ENCODE measurements around the gene KCTD21. TPM values are rescaled to one million over a fixed set of nuclear protein-coding genes. Genes with fewer than 3 reads are reported as not detected.
"Not testable (repeated sequence)": the region's sequence is repeated elsewhere in the genome, so short reads cannot be mapped to it uniquely, and the experiment has no call there.

The KCTD21 gene
- total RNA-seq, 4 donors from 2014 or later: 6.0 to 18.9 (median 15.8) TPM

- in situ Hi-C loops (cut with MboI; ENCODE audit: low sequenced_read_pairs in 4 of 4): loop anchor here (10.0 to 25.0 kb wide), 4 partner anchors 111 to 341 kb away; partner anchors contain the start of gene NARS2 (in 1 of the 4)
- Histone ChIP-seq H3K4me1 (no peaks in the 10 kb centered on the region), H3K9me3 (no peaks in the 10 kb centered on the region), H3K27ac (no peak overlapping the region), H3K36me3 (peaks cover 0 to 67% of the 10 kb centered on the region in 2 donors), H3K4me3 (no peak overlapping the region), H3K27me3 (no peaks in the 10 kb centered on the region)
- no peak for TF ChIP-seq POLR2A (IDR thresholded peaks at IDR 0.05)
- TF ChIP-seq, protein P1, sequence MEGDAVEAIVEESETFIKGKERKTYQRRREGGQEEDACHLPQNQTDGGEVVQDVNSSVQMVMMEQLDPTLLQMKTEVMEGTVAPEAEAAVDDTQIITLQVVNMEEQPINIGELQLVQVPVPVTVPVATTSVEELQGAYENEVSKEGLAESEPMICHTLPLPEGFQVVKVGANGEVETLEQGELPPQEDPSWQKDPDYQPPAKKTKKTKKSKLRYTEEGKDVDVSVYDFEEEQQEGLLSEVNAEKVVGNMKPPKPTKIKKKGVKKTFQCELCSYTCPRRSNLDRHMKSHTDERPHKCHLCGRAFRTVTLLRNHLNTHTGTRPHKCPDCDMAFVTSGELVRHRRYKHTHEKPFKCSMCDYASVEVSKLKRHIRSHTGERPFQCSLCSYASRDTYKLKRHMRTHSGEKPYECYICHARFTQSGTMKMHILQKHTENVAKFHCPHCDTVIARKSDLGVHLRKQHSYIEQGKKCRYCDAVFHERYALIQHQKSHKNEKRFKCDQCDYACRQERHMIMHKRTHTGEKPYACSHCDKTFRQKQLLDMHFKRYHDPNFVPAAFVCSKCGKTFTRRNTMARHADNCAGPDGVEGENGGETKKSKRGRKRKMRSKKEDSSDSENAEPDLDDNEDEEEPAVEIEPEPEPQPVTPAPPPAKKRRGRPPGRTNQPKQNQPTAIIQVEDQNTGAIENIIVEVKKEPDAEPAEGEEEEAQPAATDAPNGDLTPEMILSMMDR (IDR thresholded peaks at IDR 0.05 in 4 of 5, conservative IDR thresholded peaks at IDR 0.05 in 1 of 5): no peak
- no peak for DNase-seq
- intact Hi-C loops (cut with DNase I; ENCODE audit: low total_unique reads): no loop called here
- ATAC-seq: no peak
Observed at GRCh38 chr11:78223320-78223954, 35.0 kb upstream of the KCTD21 start.

DNA sequence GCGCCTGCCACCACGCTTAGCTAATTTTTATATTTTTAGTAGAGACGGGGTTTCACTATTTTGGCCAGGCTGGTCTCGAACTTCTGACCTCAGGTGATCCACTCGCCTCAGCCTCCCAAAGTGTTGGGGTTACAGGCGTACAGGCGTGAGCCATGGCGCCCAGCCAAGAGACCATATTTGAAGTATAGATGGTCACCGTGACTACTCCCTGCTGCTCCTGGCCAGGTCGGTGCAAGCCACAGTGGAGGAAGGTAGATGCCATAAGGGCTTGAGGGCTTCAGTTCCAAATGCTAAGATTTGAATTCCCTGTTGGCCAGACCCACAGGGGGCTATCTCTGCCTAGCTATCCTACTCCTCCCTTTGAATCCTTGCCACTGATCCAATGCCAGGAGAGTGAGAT is 34.3 kb upstream of the KCTD21 start:
- ATAC-seq; intact Hi-C loops (cut with DNase I; ENCODE audit: low total_unique reads): not testable (repeated sequence)

GRCh38 chr11:78221396-78222315 is 33.2 kb upstream of the KCTD21 start:
- TF ChIP-seq, protein P1 (IDR thresholded peaks at IDR 0.05 in 4 of 5, conservative IDR thresholded peaks at IDR 0.05 in 1 of 5): no peak
- TF ChIP-seq POLR2A (IDR thresholded peaks at IDR 0.05): no peak
- Histone ChIP-seq H3K9me3 (no peaks in the 10 kb centered on the region), H3K27ac (no peak overlapping the region), H3K4me1 (no peaks in the 10 kb centered on the region), H3K36me3 (peaks cover 0 to 69% of the 10 kb centered on the region in 2 donors), H3K4me3 (no peak overlapping the region), H3K27me3 (no peaks in the 10 kb centered on the region)
- ATAC-seq (no peak), DNase-seq (no peak)
- intact Hi-C loops (cut with DNase I; ENCODE audit: low total_unique reads): no loop called here
- in situ Hi-C loops (cut with MboI; ENCODE audit: low sequenced_read_pairs in 4 of 4): loop anchor here (10.0 to 25.0 kb wide), 4 partner anchors 109 to 343 kb away; partner anchors contain the start of gene NARS2 (in 1 of the 4)

More for the DNA sequence above, 34.3 kb upstream of the KCTD21 start:
- not testable (repeated sequence) for H3K9me3 ChIP-seq, DNase-seq, H3K4me1 ChIP-seq, H3K27me3 ChIP-seq, H3K4me3 ChIP-seq, H3K27ac ChIP-seq
- in situ Hi-C loops (cut with MboI; ENCODE audit: low sequenced_read_pairs in 4 of 4): loop anchor here (10.0 to 25.0 kb wide), 4 partner anchors 110 to 342 kb away; partner anchors contain the start of gene NARS2 (in 1 of the 4)
- H3K36me3 ChIP-seq: peaks cover 0 to 69% of the 10 kb centered on the region in 2 donors

DNA sequence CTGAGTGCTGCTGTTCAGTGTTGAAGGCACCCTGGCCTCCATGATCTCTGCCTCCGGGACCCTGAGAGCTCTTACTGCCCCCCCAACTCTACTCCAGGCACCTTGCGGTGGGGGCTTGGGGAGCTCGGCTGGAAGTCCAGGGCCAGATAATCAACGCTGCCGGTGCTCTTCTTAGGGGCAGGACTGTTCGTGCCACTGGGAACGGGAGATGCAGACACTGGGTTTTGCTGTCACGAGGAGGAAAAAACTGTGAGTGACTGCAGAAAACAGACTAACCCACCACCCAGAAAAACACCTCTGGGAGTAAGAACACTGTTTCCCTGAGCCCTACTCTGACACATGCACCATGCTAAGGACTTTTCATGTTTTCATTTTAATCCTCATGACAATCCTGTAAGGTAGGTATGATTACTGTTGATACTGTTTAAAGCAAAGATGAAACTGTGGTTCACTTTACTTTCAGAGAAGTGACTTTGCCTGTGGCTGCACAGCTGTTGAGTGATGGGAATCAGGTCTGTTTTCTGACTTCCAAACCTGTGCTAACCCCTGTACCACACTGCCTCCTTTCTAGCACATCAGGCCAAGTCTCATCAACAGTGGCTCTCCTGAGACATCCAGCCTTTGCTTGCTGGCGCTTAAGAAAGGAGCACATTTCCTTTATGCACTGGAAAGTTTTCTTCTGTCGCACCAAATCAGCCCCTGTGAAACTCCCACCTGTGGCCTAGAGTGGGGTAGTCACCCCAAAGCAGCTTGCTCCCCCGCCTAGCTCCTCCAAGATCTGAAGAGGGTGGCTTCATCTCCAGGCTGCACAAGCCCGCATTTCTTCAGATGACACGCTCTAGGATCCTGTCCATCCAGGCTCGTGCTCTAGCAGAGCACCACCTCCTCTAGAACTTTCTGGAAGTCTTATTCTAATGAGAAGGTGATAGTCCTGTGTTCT is 32.1 kb upstream of the KCTD21 start:
- in situ Hi-C loops (cut with MboI; ENCODE audit: low sequenced_read_pairs in 4 of 4) (loop anchor here (10.0 to 25.0 kb wide), 4 partner anchors 108 to 344 kb away; partner anchors contain the start of gene NARS2 (in 1 of the 4)), intact Hi-C loops (cut with DNase I; ENCODE audit: low total_unique reads) (no loop called here)
- no peaks in the 10 kb centered on the region for H3K27me3 ChIP-seq
- H3K9me3 ChIP-seq: no peaks in the 10 kb centered on the region
- peaks cover 0 to 70% of the 10 kb centered on the region in 2 donors for H3K36me3 ChIP-seq
- no peak overlapping the region for H3K4me3 ChIP-seq
- TF ChIP-seq, protein P1 (IDR thresholded peaks at IDR 0.05 in 4 of 5, conservative IDR thresholded peaks at IDR 0.05 in 1 of 5): no peak
- no peak for TF ChIP-seq POLR2A (IDR thresholded peaks at IDR 0.05)
- H3K27ac ChIP-seq: no peak overlapping the region
- no peaks in the 10 kb centered on the region for H3K4me1 ChIP-seq
- no peak for ATAC-seq
- DNase-seq: no peak
